Erythroblast (primary cell): ENCODE results near the gene FOXL3.
"Not testable (repeated sequence)": the region's sequence is repeated elsewhere in the genome, so short reads cannot be mapped to it uniquely, and the experiment has no call there.

Experiments
- GATA1 ChIP-seq: IDR thresholded peaks from 2 replicates; pipeline ENCODE4 v1.6.1; 2011; ENCODE audit warnings: low read depth, mild to moderate bottlenecking, control low read depth, low read length, moderate library complexity
- POLR2A ChIP-seq: IDR thresholded peaks from 2 replicates; pipeline ENCODE4 v1.6.1; 2011; ENCODE audit warnings: mild to moderate bottlenecking, low read length

DNA sequence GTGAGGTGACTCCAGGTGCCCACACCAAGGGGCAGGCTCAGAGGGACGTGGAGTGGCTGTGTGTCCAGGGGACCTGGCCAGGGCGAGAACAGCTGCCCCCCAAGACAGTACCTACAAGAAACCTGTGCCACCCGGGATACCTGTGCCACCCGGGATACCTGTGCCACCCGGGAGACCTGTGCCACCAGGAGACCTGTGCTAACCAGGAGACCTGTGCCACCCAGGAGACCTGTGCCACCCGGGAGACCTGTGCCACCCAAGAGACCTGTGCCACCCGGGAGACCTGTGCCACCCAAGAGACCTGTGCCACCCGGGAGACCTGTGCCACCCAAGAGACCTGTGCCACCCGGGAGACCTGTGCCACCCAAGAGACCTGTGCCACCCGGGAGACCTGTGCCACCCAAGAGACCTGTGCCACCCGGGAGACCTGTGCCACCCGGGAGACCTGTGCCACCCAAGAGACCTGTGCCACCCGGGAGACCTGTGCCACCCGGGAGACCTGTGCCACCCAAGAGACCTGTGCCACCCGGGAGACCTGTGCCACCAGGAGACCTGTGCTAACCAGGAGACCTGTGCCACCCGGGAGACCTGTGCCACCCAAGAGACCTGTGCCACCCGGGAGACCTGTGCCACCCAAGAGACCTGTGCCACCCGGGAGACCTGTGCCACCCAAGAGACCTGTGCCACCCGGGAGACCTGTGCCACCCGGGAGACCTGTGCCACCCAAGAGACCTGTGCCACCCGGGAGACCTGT is 47.0 kb upstream of the FOXL3 start:
- TF ChIP-seq POLR2A, GATA1: not testable (repeated sequence)
